Body of pancreas (tissue), 4 donors: ENCODE data around the gene MAGI1.

ENCODE experiments used
- POLR2A ChIP-seq, 3 donors: fragments of 450-650 bp; IDR thresholded peaks; one replicate each; pipeline ENCODE4 v1.6.1; 2016; ENCODE audit warnings: antibody characterized with exemption in 3 of 3, mild to moderate bottlenecking in 2 of 3
- TF ChIP-seq, protein P1 (sequence below), 7 experiments: fragments of 450-650 bp in 4 of 7; fragments of 200-600 bp in 3 of 7; sonication (generic) in 3 of 7; IDR thresholded peaks; one replicate each; pipeline ENCODE4 v1.5.1; 2016 to 2019; ENCODE audit warnings: antibody characterized with exemption in 7 of 7

- no peak for TF ChIP-seq POLR2A (IDR thresholded peaks at IDR 0.05)
- TF ChIP-seq, protein P1, sequence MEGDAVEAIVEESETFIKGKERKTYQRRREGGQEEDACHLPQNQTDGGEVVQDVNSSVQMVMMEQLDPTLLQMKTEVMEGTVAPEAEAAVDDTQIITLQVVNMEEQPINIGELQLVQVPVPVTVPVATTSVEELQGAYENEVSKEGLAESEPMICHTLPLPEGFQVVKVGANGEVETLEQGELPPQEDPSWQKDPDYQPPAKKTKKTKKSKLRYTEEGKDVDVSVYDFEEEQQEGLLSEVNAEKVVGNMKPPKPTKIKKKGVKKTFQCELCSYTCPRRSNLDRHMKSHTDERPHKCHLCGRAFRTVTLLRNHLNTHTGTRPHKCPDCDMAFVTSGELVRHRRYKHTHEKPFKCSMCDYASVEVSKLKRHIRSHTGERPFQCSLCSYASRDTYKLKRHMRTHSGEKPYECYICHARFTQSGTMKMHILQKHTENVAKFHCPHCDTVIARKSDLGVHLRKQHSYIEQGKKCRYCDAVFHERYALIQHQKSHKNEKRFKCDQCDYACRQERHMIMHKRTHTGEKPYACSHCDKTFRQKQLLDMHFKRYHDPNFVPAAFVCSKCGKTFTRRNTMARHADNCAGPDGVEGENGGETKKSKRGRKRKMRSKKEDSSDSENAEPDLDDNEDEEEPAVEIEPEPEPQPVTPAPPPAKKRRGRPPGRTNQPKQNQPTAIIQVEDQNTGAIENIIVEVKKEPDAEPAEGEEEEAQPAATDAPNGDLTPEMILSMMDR (IDR thresholded peaks at IDR 0.05) = no peak
These were observed 60.6 kb downstream of the MAGI1 start for GRCh38 chr3:65978116-65978515.
